Measurements from ENCODE around the gene ULBP3.

- TF ChIP-seq, protein P1, sequence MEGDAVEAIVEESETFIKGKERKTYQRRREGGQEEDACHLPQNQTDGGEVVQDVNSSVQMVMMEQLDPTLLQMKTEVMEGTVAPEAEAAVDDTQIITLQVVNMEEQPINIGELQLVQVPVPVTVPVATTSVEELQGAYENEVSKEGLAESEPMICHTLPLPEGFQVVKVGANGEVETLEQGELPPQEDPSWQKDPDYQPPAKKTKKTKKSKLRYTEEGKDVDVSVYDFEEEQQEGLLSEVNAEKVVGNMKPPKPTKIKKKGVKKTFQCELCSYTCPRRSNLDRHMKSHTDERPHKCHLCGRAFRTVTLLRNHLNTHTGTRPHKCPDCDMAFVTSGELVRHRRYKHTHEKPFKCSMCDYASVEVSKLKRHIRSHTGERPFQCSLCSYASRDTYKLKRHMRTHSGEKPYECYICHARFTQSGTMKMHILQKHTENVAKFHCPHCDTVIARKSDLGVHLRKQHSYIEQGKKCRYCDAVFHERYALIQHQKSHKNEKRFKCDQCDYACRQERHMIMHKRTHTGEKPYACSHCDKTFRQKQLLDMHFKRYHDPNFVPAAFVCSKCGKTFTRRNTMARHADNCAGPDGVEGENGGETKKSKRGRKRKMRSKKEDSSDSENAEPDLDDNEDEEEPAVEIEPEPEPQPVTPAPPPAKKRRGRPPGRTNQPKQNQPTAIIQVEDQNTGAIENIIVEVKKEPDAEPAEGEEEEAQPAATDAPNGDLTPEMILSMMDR (conservative IDR thresholded peaks at IDR 0.05; ENCODE audit: low read length): peak; percentile 50
- TF ChIP-seq EZH2phosphoT487 (IDR thresholded peaks at IDR 0.05; ENCODE audit: borderline replicate concordance): no peak
These were observed 7.4 kb upstream of the ULBP3 start for GRCh38 chr6:150076196-150076893.
